HL-60 (cell line): ENCODE results near the gene KMT2A.

Source experiments
- DNase-seq, 2 experiments: peaks; one replicate each; pipeline ENCODE4 v3.0.0-alpha.2; 2010 to 2020; ENCODE audit warnings: low read depth in 1 of 2, low spot score in 1 of 2
- H3K27ac ChIP-seq: fragments of 250-450 bp; sonication (Bioruptor Pico); replicated peaks from 2 replicates; pipeline ENCODE4 v1.5.1; 2020; ENCODE audit warnings: mild to moderate bottlenecking, moderate library complexity
- H3K27me3 ChIP-seq: fragments of 250-450 bp; sonication (Bioruptor Pico); 2 replicates; pipeline ENCODE4 v1.5.1; 2021; ENCODE audit warnings: mild to moderate bottlenecking, moderate library complexity; ENCODE audit not compliant: insufficient read depth, poor library complexity, severe bottlenecking
- H3K4me3 ChIP-seq: replicated peaks from 2 replicates; pipeline ENCODE4 v1.5.1; 2011; ENCODE audit warnings: mild to moderate bottlenecking, control low read depth, low read length; ENCODE audit not compliant: insufficient read depth
- GABPA ChIP-seq: IDR thresholded peaks from 2 replicates; pipeline ENCODE4 v1.6.1; 2012; ENCODE audit warnings: low read depth
- POLR2AphosphoS5 ChIP-seq: IDR thresholded peaks from 2 replicates; pipeline ENCODE4 v1.6.1; 2012; ENCODE audit warnings: low read depth
- REST ChIP-seq: IDR thresholded peaks from 2 replicates; pipeline ENCODE4 v1.6.1; 2012; ENCODE audit warnings: low read depth; ENCODE audit not compliant: insufficient replicate concordance
- SPI1 ChIP-seq: IDR thresholded peaks from 2 replicates; pipeline ENCODE4 v1.6.1; 2012; ENCODE audit warnings: low read depth, mild to moderate bottlenecking, borderline replicate concordance
- TF ChIP-seq, protein P1 (sequence below): IDR thresholded peaks from one replicate; pipeline ENCODE4 v1.5.1; 2011; ENCODE audit warnings: low read length, control low read depth, inconsistent platforms; ENCODE audit not compliant: insufficient read depth

KMT2A gene

DNA sequence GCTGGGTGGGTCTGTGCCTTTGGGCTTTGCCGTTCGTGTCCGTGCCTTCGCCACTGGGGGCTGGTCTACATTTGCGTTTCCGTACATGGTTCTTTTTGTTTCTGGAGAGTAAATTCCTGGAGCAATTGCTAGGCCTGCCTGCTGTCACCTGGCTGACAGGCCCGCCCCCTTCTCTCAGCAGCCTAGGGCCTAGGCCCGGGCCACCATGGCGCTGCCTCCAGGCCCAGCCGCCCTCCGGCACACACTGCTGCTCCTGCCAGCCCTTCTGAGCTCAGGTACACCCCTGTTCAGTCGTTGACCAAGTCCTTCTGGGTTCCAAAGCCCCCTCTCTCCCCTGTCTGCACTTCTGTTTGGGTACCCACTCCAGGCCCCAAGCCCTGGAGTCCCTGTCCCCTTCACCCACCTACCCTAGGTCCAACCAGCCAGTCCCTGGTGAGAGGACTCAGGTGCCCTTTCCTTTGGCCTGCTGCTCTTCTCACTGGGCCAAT lies 95.3 kb downstream of the KMT2A start:
- H3K4me3 ChIP-seq, result no peak overlapping the region
- DNase-seq, result no peak
- H3K27me3 ChIP-seq, result no peaks in the 10 kb centered on the region
- no peak overlapping the region for H3K27ac ChIP-seq
- no peak for TF ChIP-seq GABPA

DNA sequence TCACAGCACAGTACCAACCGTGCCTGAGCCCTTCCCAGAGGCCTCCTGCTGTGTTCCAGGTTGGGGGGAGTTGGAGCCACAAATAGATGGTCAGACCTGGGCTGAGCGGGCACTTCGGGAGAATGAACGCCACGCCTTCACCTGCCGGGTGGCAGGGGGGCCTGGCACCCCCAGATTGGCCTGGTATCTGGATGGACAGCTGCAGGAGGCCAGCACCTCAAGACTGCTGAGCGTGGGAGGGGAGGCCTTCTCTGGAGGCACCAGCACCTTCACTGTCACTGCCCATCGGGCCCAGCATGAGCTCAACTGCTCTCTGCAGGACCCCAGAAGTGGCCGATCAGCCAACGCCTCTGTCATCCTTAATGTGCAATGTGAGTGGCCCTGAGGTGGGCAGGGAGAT lies 95.8 kb downstream of the KMT2A start:
- TF ChIP-seq GABPA (no peak), POLR2AphosphoS5 (no peak), REST (no peak), SPI1 (no peak)
- TF ChIP-seq, protein P1, sequence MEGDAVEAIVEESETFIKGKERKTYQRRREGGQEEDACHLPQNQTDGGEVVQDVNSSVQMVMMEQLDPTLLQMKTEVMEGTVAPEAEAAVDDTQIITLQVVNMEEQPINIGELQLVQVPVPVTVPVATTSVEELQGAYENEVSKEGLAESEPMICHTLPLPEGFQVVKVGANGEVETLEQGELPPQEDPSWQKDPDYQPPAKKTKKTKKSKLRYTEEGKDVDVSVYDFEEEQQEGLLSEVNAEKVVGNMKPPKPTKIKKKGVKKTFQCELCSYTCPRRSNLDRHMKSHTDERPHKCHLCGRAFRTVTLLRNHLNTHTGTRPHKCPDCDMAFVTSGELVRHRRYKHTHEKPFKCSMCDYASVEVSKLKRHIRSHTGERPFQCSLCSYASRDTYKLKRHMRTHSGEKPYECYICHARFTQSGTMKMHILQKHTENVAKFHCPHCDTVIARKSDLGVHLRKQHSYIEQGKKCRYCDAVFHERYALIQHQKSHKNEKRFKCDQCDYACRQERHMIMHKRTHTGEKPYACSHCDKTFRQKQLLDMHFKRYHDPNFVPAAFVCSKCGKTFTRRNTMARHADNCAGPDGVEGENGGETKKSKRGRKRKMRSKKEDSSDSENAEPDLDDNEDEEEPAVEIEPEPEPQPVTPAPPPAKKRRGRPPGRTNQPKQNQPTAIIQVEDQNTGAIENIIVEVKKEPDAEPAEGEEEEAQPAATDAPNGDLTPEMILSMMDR, result no peak
- Histone ChIP-seq H3K27ac (no peak overlapping the region), H3K4me3 (no peak overlapping the region), H3K27me3 (no peaks in the 10 kb centered on the region)
- DNase-seq, result no peak

GRCh38 chr11:118532852-118533768 lies 96.8 kb downstream of the KMT2A start:
- H3K27ac ChIP-seq, result no peak overlapping the region
- no peak for TF ChIP-seq GABPA
- no peak for TF ChIP-seq SPI1
- no peak for TF ChIP-seq POLR2AphosphoS5
- no peak for TF ChIP-seq REST
- TF ChIP-seq, protein P1, result no peak
- no peak overlapping the region for H3K4me3 ChIP-seq
- H3K27me3 ChIP-seq, result no peaks in the 10 kb centered on the region
- DNase-seq, result no peak

DNA sequence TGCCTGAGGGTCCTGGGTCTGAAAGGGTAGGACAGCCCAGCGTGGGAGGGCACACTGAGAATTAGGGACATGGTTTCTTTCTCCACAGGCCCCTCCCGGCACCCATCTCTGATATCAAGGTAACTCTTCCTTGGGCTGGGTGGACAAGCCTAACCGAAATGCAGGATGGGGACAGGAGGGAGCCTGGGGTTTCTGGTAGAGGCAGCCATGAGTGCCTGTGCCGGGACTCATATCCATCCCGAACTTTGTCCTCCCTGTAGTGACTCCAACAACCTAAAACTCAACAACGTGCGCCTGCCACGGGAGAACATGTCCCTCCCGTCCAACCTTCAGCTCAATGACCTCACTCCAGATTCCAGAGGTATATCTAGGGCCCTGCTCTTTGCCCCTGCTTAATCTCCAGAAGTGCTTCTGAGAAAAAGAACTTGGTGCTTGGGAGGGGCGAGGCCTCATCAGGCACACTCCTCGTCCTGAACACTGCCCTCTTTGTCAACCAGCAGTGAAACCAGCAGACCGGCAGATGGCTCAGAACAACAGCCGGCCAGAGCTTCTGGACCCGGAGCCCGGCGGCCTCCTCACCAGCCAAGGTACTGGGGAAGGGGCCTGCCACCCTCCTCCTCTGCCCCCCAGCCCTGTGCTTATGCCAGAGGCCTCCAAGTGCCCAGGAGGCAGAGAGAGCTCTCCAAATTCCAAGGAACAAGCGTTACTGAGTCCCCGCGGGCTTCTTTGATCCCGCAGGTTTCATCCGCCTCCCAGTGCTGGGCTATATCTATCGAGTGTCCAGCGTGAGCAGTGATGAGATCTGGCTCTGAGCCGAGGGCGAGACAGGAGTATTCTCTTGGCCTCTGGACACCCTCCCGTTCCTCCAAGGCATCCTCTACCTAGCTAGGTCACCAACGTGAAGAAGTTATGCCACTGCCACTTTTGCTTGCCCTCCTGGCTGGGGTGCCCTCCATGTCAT lies 97.8 kb downstream of the KMT2A start:
- Histone ChIP-seq H3K27ac (no peak overlapping the region), H3K27me3 (no peaks in the 10 kb centered on the region), H3K4me3 (no peak overlapping the region)
- TF ChIP-seq GABPA (no peak), REST (no peak), SPI1 (no peak), POLR2AphosphoS5 (no peak)
- TF ChIP-seq, protein P1, result no peak
- no peak for DNase-seq
